K562 (cell line): Measurements from ENCODE around the gene FMNL1. TPM values are rescaled to one million over a fixed set of nuclear protein-coding genes. Genes with fewer than 3 reads are reported as not detected.

Experiments used
- CBX8 ChIP-seq: fragments of 200-600 bp; sonication (generic); IDR thresholded peaks from 2 replicates; pipeline ENCODE4 v1.6.1; 2012; ENCODE audit warnings: borderline replicate concordance, mixed run types, low read depth, mild to moderate bottlenecking, moderate library complexity, mixed read lengths, low read length, control low read depth, inconsistent platforms; ENCODE audit not compliant: poor library complexity, severe bottlenecking; ENCODE audit errors: extremely low read depth
- CEBPG ChIP-seq, 3 experiments: fragments of 200-800 bp in 1 of 3; sonication (Bioruptor generic) in 1 of 3; sonication (generic) in 1 of 3; formaldehyde crosslinking in 1 of 3; IDR thresholded peaks in 2 of 3; conservative IDR thresholded peaks in 1 of 3; 2 replicates each; pipeline versions ENCODE4 v1.6.1 to v1.8.0; 2016 to 2022; ENCODE audit warnings: missing compliant biosample characterization in 2 of 3, missing genetic modification characterization in 2 of 3, mild to moderate bottlenecking in 1 of 3, missing genetic modification reagents in 1 of 3
- E2F3 ChIP-seq: fragments of 250-450 bp; sonication (Bioruptor Pico); IDR thresholded peaks from 2 replicates; pipeline ENCODE4 v1.4.0; 2020; ENCODE audit warnings: mild to moderate bottlenecking
- FOXK2 ChIP-seq, 2 experiments: fragments of 450-650 bp; IDR thresholded peaks in 1 of 2; conservative IDR thresholded peaks in 1 of 2; 2 replicates each; pipeline ENCODE4 v1.6.1; 2016; ENCODE audit warnings: low read depth in 2 of 2, mild to moderate bottlenecking in 1 of 2
- IFI16 ChIP-seq: fragments of 250-450 bp; sonication (Bioruptor Pico); IDR thresholded peaks from 2 replicates; pipeline ENCODE4 v2.1.2; 2022; ENCODE audit warnings: mild to moderate bottlenecking, inconsistent platforms
- MBD2 ChIP-seq: sonication (generic); IDR thresholded peaks from 2 replicates; pipeline ENCODE4 v1.6.1; 2016; ENCODE audit warnings: low read depth, borderline replicate concordance
- MYNN ChIP-seq, 2 experiments: sonication (generic); formaldehyde crosslinking in 1 of 2; IDR thresholded peaks; 2 replicates each; pipeline versions ENCODE4 v1.5.0 to v1.6.1; 2016 to 2020; ENCODE audit warnings: antibody characterized with exemption in 1 of 2, missing genetic modification reagents in 1 of 2
- NEUROD1 ChIP-seq: fragments of 150-350 bp; IDR thresholded peaks from 2 replicates; pipeline ENCODE4 v1.6.1; 2014; ENCODE audit warnings: borderline replicate concordance, low read length, low read depth; ENCODE audit not compliant: partially characterized antibody
- SMARCA4 ChIP-seq: fragments of 450-650 bp; IDR thresholded peaks from 2 replicates; pipeline ENCODE4 v1.6.1; 2016
- SMARCA5 ChIP-seq: fragments of 450-650 bp; IDR thresholded peaks from 2 replicates; pipeline ENCODE4 v1.6.1; 2016
- ZBTB8A ChIP-seq: fragments of 450-650 bp; IDR thresholded peaks from 2 replicates; pipeline ENCODE4 v1.6.1; 2018; ENCODE audit warnings: mild to moderate bottlenecking, moderate library complexity; ENCODE audit not compliant: partially characterized antibody
- ZEB2 ChIP-seq: fragments of 450-650 bp; IDR thresholded peaks from 2 replicates; pipeline ENCODE4 v1.6.1; 2016
- ZNF384 ChIP-seq: IDR thresholded peaks from 2 replicates; pipeline ENCODE4 v1.6.1; 2012; ENCODE audit warnings: low read depth, low read length, improper control_type of control experiment
- ZNF561 ChIP-seq: fragments of 450-650 bp; formaldehyde crosslinking; conservative IDR thresholded peaks from 2 replicates; pipeline ENCODE4 v1.4.0; 2020; ENCODE audit warnings: mild to moderate bottlenecking, moderate library complexity
- polyA plus RNA-seq, 8 experiments: library from polyadenylated mRNA; depleted of rRNA in 4 of 8; stranded (reverse) in 5 of 8; unstranded in 3 of 8; fragments of >200 nt; fragmentation: Nextera tagmentation in 2 of 8; fragmentation: Illumina TruSeq in 1 of 8; extraction: Ambion mirVana in 2 of 8; extraction: Trizol in 1 of 8; gene quantifications; 2 replicates each; pipeline versions ENCODE4 v1.2.1 to v1.2.3, GENCODE V29; 2011 to 2014; ENCODE audit warnings: inconsistent platforms in 1 of 8, missing spikeins in 1 of 8
- total RNA-seq, 7 experiments: library from RNA; depleted of rRNA in 6 of 7; stranded (reverse); fragments of >200 nt in 6 of 7; fragmentation: Illumina TruSeq in 2 of 7; extraction: Trizol in 2 of 7; gene quantifications; 2 replicates each; pipeline versions ENCODE4 v1.2.1 to v1.2.3, GENCODE V29; 2011 to 2021; ENCODE audit warnings: low replicate concordance in 1 of 7
- TF ChIP-seq, protein P1 (sequence below): fragments of 200-800 bp; sonication (Bioruptor generic); IDR thresholded peaks from 2 replicates; pipeline ENCODE4 v1.6.1; 2017; ENCODE audit warnings: missing genetic modification characterization, missing compliant biosample characterization
- TF ChIP-seq, protein P2 (sequence below): fragments of 450-650 bp; formaldehyde crosslinking; IDR thresholded peaks from 2 replicates; pipeline ENCODE4 v1.4.0; 2020; ENCODE audit warnings: mild to moderate bottlenecking, mixed read lengths
- TF ChIP-seq, protein P3 (sequence below): sonication (generic); formaldehyde crosslinking; IDR thresholded peaks from 2 replicates; pipeline ENCODE4 v1.8.0; 2022; ENCODE audit warnings: mild to moderate bottlenecking, low read depth, missing genetic modification reagents
- TF ChIP-seq, protein P4 (sequence below): fragments of 250-450 bp; sonication (Bioruptor Pico); IDR thresholded peaks from 2 replicates; pipeline ENCODE4 v1.4.0; 2020; ENCODE audit warnings: mild to moderate bottlenecking
- TF ChIP-seq, protein P5 (sequence below): fragments of 250-450 bp; sonication (Bioruptor Pico); IDR thresholded peaks from 2 replicates; pipeline ENCODE4 v1.5.1; 2021; ENCODE audit warnings: mild to moderate bottlenecking

The FMNL1 gene
- total and polyA plus RNA-seq, 9 of the 15 experiments (the other 6 are each of a cell fraction or from before 2014, with no cell fraction given) = 0.70 to 36.6 (median 7.7) TPM

DNA sequence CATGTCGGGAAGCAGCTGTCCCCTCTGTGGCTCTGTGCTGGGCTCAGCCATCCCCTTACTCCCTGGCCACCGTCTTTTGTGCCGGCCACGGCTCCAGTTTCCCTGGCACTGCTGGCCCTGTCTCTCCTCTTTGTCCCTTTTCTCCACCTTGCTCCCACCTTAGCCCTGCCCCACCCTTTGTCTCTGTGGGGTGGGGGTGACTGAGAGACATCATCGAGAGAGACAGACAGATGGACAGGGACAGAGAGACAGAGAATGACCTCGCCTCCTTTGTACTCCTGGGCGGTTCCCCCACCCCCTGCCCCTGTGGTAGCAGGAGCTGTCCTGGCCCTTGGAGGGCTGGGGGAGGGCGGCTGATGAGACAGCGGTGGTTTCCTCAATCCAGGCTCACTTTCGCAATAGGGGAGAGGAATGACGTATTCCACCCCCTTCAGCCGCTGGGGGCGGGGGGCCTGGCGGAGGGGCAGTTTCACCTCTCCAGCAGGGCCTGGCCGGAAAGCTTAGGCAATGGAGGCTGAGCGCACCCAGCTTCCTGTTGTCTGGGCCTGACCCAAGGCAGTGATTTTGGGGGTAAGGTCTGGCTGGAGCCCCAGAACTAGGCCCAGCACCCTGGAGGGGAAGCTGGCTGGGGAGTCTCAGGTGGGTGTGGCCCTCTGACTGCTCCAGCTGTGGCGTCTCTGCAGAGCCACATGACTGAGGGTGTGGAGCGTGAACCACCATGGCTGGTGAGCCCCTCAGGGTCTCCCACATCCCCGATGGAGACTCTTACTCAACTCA is 7.3 kb downstream of the FMNL1 start (continued):
- no peak; a peak in 1 of 4 replicates for TF ChIP-seq FOXK2 (conservative IDR thresholded peaks at IDR 0.05 in 1 of 2, IDR thresholded peaks at IDR 0.05 in 1 of 2; ENCODE audit: low read depth in 2 of 2)
- peak; percentile 58 for TF ChIP-seq NEUROD1
- TF ChIP-seq, protein P1, sequence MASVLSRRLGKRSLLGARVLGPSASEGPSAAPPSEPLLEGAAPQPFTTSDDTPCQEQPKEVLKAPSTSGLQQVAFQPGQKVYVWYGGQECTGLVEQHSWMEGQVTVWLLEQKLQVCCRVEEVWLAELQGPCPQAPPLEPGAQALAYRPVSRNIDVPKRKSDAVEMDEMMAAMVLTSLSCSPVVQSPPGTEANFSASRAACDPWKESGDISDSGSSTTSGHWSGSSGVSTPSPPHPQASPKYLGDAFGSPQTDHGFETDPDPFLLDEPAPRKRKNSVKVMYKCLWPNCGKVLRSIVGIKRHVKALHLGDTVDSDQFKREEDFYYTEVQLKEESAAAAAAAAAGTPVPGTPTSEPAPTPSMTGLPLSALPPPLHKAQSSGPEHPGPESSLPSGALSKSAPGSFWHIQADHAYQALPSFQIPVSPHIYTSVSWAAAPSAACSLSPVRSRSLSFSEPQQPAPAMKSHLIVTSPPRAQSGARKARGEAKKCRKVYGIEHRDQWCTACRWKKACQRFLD (CRISPR knock-in tag) = no peak
- no peak for TF ChIP-seq IFI16
- peak; percentile 32; the same call in 1 of the 2 replicates for TF ChIP-seq MBD2
- peak; percentile 49; the same call in 1 of the 2 replicates for TF ChIP-seq MYNN (IDR thresholded peaks at IDR 0.05)
- TF ChIP-seq MYNN (CRISPR knock-in tag; IDR thresholded peaks at IDR 0.05) = no peak
- TF ChIP-seq, protein P2, sequence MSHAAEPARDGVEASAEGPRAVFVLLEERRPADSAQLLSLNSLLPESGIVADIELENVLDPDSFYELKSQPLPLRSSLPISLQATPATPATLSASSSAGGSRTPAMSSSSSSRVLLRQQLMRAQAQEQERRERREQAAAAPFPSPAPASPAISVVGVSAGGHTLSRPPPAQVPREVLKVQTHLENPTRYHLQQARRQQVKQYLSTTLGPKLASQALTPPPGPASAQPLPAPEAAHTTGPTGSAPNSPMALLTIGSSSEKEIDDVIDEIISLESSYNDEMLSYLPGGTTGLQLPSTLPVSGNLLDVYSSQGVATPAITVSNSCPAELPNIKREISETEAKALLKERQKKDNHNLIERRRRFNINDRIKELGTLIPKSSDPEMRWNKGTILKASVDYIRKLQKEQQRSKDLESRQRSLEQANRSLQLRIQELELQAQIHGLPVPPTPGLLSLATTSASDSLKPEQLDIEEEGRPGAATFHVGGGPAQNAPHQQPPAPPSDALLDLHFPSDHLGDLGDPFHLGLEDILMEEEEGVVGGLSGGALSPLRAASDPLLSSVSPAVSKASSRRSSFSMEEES (CRISPR knock-in tag) = no peak
- TF ChIP-seq ZBTB8A = no peak
- peak; percentile 30; the same call in 1 of the 2 replicates for TF ChIP-seq ZEB2
- no peak for TF ChIP-seq CBX8
- TF ChIP-seq SMARCA5 = no peak
- TF ChIP-seq, protein P3, sequence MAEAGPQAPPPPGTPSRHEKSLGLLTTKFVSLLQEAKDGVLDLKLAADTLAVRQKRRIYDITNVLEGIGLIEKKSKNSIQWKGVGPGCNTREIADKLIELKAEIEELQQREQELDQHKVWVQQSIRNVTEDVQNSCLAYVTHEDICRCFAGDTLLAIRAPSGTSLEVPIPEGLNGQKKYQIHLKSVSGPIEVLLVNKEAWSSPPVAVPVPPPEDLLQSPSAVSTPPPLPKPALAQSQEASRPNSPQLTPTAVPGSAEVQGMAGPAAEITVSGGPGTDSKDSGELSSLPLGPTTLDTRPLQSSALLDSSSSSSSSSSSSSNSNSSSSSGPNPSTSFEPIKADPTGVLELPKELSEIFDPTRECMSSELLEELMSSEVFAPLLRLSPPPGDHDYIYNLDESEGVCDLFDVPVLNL = no peak
- TF ChIP-seq, protein P4, sequence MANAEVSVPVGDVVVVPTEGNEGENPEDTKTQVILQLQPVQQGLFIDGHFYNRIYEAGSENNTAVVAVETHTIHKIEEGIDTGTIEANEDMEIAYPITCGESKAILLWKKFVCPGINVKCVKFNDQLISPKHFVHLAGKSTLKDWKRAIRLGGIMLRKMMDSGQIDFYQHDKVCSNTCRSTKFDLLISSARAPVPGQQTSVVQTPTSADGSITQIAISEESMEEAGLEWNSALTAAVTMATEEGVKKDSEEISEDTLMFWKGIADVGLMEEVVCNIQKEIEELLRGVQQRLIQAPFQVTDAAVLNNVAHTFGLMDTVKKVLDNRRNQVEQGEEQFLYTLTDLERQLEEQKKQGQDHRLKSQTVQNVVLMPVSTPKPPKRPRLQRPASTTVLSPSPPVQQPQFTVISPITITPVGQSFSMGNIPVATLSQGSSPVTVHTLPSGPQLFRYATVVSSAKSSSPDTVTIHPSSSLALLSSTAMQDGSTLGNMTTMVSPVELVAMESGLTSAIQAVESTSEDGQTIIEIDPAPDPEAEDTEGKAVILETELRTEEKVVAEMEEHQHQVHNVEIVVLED (CRISPR knock-in tag) = no peak
- TF ChIP-seq ZNF561 (CRISPR knock-in tag) = no peak
- TF ChIP-seq CEBPG (CRISPR knock-in tag; IDR thresholded peaks at IDR 0.05) = peak; percentile 99
- peak; percentile 99 for TF ChIP-seq CEBPG (tag; conservative IDR thresholded peaks at IDR 0.05 in 1 of 2, IDR thresholded peaks at IDR 0.05 in 1 of 2)
- TF ChIP-seq SMARCA4 = peak; percentile 76
- TF ChIP-seq, protein P5, sequence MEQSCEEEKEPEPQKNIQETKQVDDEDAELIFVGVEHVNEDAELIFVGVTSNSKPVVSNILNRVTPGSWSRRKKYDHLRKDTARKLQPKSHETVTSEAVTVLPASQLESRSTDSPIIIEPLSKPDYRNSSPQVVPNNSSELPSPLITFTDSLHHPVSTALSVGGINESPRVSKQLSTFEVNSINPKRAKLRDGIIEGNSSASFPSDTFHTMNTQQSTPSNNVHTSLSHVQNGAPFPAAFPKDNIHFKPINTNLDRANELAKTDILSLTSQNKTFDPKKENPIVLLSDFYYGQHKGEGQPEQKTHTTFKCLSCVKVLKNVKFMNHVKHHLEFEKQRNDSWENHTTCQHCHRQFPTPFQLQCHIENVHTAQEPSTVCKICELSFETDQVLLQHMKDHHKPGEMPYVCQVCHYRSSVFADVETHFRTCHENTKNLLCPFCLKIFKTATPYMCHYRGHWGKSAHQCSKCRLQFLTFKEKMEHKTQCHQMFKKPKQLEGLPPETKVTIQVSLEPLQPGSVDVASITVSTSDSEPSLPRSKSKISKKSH (CRISPR knock-in tag) = no peak
- no peak for TF ChIP-seq ZNF384
- TF ChIP-seq E2F3 = no peak; the same call in 1 of the 2 replicates
